Sigmoid colon (tissue), 4 donors: Measurements from ENCODE around the gene ENDOV.

ENCODE experiments used
- CTCF ChIP-seq, 4 experiments: fragments of 450-650 bp in 3 of 4; fragments of 200-600 bp in 1 of 4; IDR thresholded peaks; one replicate each; pipeline ENCODE4 v1.5.1; 2016 to 2019; ENCODE audit warnings: antibody characterized with exemption in 4 of 4, mild to moderate bottlenecking in 3 of 4, moderate library complexity in 2 of 4
- EP300 ChIP-seq, 4 donors: sonication (generic); formaldehyde crosslinking; IDR thresholded peaks; one replicate each; pipeline ENCODE4 v1.6.1; 2017; ENCODE audit warnings: antibody characterized with exemption in 4 of 4
- POLR2A ChIP-seq, 2 donors: fragments of 450-650 bp; IDR thresholded peaks; one replicate each; pipeline ENCODE4 v1.6.1; 2016; ENCODE audit warnings: antibody characterized with exemption in 2 of 2, mild to moderate bottlenecking in 2 of 2, moderate library complexity in 2 of 2
- POLR2AphosphoS5 ChIP-seq, 4 donors: sonication (generic); formaldehyde crosslinking; IDR thresholded peaks; one replicate each; pipeline ENCODE4 v1.6.1; 2017; ENCODE audit warnings: antibody characterized with exemption in 4 of 4

GRCh38 chr17:80371196-80371595 is 43.8 kb upstream of the ENDOV start:
- TF ChIP-seq EP300 (IDR thresholded peaks at IDR 0.05) (no peak), POLR2A (IDR thresholded peaks at IDR 0.05) (no peak), CTCF (IDR thresholded peaks at IDR 0.05) (no peak), POLR2AphosphoS5 (IDR thresholded peaks at IDR 0.05) (no peak)
